ENCODE measurements around the gene KRTAP12-2. TPM values are rescaled to one million over a fixed set of nuclear protein-coding genes. Genes with fewer than 3 reads are reported as not detected.

KRTAP12-2 gene
- total RNA-seq, 4 donors from 2014 or later, result not detected

DNA sequence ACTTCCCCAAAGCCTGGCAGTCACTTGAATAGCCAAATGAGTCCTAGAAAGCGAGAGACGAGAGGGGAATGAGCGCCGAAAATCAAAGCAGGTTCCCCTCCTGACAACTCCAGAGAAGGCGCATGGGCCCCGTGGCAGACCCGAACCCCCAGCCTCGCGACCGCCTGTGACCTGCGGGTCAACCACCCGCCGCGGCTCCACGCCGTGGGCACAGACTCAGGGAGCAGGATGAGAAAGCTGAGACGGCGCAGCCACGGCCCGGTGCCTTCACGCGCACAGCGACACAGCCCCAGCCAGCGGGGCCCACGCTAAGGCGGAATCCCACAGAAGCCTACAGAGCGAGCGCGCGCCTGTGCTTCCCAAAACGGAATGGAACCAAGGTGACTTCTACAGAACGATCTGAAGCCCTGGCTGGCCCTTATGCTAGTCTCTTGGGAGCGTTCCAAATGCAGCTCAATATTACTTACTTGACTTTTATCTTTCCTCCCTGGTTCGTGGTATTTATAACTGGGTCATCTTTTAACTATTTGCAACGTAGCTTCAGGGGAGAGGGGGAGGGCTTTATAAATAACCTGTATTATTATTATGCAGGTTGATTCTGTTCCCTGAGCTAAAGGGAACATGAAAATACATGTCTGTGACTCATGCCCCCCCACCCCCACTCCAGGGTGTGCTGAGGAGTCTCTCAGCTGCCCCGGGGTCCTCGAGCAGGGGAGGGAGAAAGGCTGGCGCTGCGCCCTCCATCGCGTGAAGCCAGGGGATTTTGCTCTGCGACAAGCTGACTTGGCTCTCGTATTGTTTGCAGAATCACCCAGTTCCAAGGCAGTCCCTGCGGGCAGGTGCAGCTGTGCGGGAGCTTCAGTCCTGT, 42.9 kb upstream of the KRTAP12-2 start:
- Histone ChIP-seq H3K4me3 (no peak overlapping the region), H3K4me1 (peaks cover 0 to 39% (median 13%) of the 10 kb centered on the region in 3 donors), H3K9me3 (peaks cover 0 to 7% (median 5%) of the 10 kb centered on the region in 3 donors), H3K36me3 (no peaks in the 10 kb centered on the region), H3K27me3 (peaks cover 9 to 100% (median 41%) of the 10 kb centered on the region in 4 donors), H3K27ac (no peak overlapping the region)
- intact Hi-C loops (cut with DNase I), result no loop called here
- DNase-seq, result no peak
- WGBS, 2 donors, result 5 to 12% methylated on average over 11 to 15 of the region's 45 CpGs
- TF ChIP-seq, protein P1, sequence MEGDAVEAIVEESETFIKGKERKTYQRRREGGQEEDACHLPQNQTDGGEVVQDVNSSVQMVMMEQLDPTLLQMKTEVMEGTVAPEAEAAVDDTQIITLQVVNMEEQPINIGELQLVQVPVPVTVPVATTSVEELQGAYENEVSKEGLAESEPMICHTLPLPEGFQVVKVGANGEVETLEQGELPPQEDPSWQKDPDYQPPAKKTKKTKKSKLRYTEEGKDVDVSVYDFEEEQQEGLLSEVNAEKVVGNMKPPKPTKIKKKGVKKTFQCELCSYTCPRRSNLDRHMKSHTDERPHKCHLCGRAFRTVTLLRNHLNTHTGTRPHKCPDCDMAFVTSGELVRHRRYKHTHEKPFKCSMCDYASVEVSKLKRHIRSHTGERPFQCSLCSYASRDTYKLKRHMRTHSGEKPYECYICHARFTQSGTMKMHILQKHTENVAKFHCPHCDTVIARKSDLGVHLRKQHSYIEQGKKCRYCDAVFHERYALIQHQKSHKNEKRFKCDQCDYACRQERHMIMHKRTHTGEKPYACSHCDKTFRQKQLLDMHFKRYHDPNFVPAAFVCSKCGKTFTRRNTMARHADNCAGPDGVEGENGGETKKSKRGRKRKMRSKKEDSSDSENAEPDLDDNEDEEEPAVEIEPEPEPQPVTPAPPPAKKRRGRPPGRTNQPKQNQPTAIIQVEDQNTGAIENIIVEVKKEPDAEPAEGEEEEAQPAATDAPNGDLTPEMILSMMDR (IDR thresholded peaks at IDR 0.05), result no peak
- TF ChIP-seq POLR2A (IDR thresholded peaks at IDR 0.05), result no peak

DNA sequence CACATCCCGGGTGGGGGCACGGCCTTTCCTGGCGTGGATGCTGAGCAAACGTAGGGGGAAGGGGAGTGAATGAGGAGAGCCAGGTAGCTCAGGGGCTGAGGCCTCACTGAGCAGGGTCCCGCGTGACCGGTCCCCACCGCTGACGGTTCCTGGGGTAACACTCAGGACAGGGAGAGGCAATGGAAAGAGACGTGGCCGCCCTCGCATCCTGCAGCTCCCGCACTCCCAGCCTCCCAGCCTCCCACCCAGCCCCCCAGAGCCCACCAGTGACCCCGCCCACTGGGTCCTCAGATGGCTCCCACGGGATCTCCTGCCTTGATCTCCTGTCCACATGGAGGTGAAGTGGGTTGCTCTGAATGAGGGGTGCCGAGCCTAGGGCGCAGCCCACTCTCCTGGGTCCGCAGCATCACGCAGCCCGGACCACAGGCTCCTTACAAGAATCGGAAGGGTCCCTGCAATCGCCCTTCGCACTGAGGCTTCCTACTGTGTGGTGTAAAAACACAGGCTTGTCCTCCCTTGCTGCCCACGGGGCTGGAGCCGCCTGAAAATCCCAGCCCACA, 42.2 kb upstream of the KRTAP12-2 start:
- Histone ChIP-seq H3K9me3 (peaks cover 0 to 7% (median 5%) of the 10 kb centered on the region in 3 donors), H3K27ac (no peak overlapping the region), H3K36me3 (no peaks in the 10 kb centered on the region), H3K4me1 (peaks cover 0 to 39% (median 13%) of the 10 kb centered on the region in 3 donors), H3K4me3 (no peak overlapping the region), H3K27me3 (peaks cover 9 to 100% (median 44%) of the 10 kb centered on the region in 4 donors)
- DNase-seq, result no peak
- no CpG with 5 or more reads among the region's 25 CpGs for WGBS, 2 donors
- intact Hi-C loops (cut with DNase I), result no loop called here
- TF ChIP-seq, protein P1 (IDR thresholded peaks at IDR 0.05), result no peak
- no peak for TF ChIP-seq POLR2A (IDR thresholded peaks at IDR 0.05)

DNA sequence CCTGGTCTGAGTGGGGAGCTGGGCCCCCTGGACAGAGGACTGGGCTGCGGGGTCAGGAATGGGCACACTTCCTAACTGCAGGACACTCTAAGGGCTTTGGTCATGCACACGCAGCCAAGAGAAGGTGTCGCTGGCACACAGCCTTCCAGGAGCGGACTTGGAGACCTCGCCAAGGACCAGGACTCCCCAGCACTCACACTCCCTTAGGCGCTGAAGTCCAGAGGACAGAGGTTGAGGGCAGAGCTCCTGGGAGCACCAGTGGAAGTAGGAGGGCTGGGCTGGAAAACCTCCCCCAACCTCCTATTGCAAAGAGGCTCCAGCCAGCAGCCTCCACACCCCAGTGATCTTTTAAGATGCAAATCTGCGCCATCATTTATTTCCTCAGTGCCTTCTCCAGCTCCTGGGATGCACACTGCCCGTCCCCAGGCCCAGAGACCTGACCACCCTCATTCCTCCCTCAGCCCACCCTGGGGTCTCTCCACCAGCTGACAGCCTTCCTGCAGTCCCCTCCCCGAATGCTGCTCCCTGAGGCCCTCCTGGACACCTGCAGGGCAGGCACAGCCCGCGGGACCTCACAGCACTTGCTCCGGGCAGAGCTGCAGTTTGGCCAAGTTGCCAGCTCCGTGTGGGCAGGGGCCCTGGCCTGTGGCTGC, 41.6 kb upstream of the KRTAP12-2 start:
- no peaks in the 10 kb centered on the region for H3K36me3 ChIP-seq
- peaks cover 9 to 100% (median 44%) of the 10 kb centered on the region in 4 donors for H3K27me3 ChIP-seq
- no peak for TF ChIP-seq POLR2A (IDR thresholded peaks at IDR 0.05)
- TF ChIP-seq, protein P1 (IDR thresholded peaks at IDR 0.05), result no peak
- peaks cover 0 to 39% (median 13%) of the 10 kb centered on the region in 3 donors for H3K4me1 ChIP-seq
- H3K4me3 ChIP-seq, result no peak overlapping the region
- 4 to 5% methylated on average over 4 to 7 of the region's 13 CpGs for WGBS, 2 donors
- no peak for DNase-seq
- peaks cover 0 to 7% (median 5%) of the 10 kb centered on the region in 3 donors for H3K9me3 ChIP-seq
- intact Hi-C loops (cut with DNase I), result no loop called here
- no peak overlapping the region for H3K27ac ChIP-seq

DNA sequence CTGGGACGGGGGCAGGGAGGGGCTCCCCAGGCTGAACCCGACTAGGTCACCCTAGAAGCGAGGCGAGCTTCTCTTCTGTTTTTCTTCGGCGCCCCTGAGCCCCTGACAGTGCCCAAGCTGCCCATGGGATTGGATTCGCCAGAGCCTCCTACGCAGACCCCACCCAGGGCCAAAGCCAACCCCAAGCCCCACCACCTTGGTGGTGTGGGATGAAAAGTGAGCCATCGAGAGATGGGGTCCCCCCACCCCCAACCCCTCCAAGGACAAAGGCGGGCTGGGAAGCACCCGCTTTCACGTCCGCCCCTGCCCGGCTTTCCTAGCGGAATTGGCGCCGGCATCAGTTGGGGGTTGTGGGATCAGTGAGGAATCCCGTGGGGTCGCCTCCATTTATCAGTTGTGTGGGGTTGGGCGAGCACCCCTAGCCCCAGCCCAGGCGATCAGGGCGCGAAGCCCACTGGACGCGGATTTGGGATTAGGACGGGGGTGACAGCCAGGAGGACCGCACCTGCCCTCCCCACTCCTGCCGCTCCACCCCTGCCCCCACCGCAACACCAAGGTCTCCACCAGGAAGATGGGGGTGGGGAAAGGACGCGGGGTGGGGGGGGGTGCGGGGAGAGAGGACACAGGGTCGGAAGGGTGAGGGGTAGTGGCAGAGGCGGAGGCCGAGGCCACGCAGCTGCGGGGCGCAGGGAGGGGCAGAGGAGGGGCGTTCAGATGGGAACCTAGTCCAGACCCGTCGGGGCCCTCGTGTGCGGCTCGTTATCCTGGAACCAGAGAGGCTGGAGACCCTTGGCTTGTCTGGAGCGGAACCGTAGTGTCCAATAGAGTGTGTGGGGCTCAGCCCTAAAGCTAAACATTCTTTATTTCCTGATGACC, 40.2 kb upstream of the KRTAP12-2 start:
- no peak for DNase-seq
- Histone ChIP-seq H3K27me3 (peaks cover 9 to 100% (median 34%) of the 10 kb centered on the region in 4 donors), H3K9me3 (peaks cover 0 to 7% (median 5%) of the 10 kb centered on the region in 3 donors), H3K4me1 (peaks cover 0 to 37% (median 13%) of the 10 kb centered on the region in 3 donors), H3K36me3 (no peaks in the 10 kb centered on the region), H3K4me3 (no peak overlapping the region), H3K27ac (no peak overlapping the region)
- 2 to 3% methylated on average over 7 to 9 of the region's 46 CpGs for WGBS, 2 donors
- TF ChIP-seq, protein P1 (IDR thresholded peaks at IDR 0.05), result no peak
- TF ChIP-seq POLR2A (IDR thresholded peaks at IDR 0.05), result no peak
- intact Hi-C loops (cut with DNase I), result no loop called here

Measured in esophagus squamous epithelium (tissue), 5 donors.